Measurements from ENCODE around the gene DTNB. TPM values are rescaled to one million over a fixed set of nuclear protein-coding genes. Genes with fewer than 3 reads are reported as not detected.

The DTNB gene
- total and polyA plus RNA-seq, 2 experiments from 2014 or later: 10.3 to 13.9 TPM

GRCh38 chr2:25337276-25337675, 336.1 kb downstream of the DTNB start:
- peaks cover 79% of the 10 kb centered on the region for H4K20me1 ChIP-seq (ENCODE audit: insufficient read depth, poor library complexity, severe bottlenecking)
- H3K79me2 ChIP-seq: peaks cover 83% of the 10 kb centered on the region
- H3K4me2 ChIP-seq: no peak overlapping the region
- peaks cover 18% of the 10 kb centered on the region for H3K4me1 ChIP-seq (ENCODE audit: insufficient read depth)
- no peaks in the 10 kb centered on the region for H3K36me3 ChIP-seq (replicated peaks; ENCODE audit: insufficient read depth, low read depth)
- H3K9me3 ChIP-seq (ENCODE audit: low read depth): no peaks in the 10 kb centered on the region
- H2AFZ ChIP-seq: no peak overlapping the region
- H3K4me3 ChIP-seq: no peak overlapping the region
- H3K9me2 ChIP-seq (replicated peaks; ENCODE audit: insufficient read depth): no peaks in the 10 kb centered on the region
- TF ChIP-seq EZH2 (IDR thresholded peaks at IDR 0.05; ENCODE audit: borderline replicate concordance) (no peak), EZH2phosphoT487 (IDR thresholded peaks at IDR 0.05; ENCODE audit: low read depth, severe bottlenecking, unreplicated experiment) (no peak), CTCF (IDR thresholded peaks at IDR 0.05; ENCODE audit: poor library complexity) (no peak)
- H3K27me3 ChIP-seq: no peaks in the 10 kb centered on the region
- 83% methylated on average over 10 of the region's 10 CpGs for WGBS (ENCODE audit: low lambda C conversion rate, missing lambda C conversion rate)
- DNase-seq (ENCODE audit: low spot score): no peak
- H3K27ac ChIP-seq: no peak overlapping the region

GRCh38 chr2:25336383-25336841, 337.0 kb downstream of the DTNB start:
- H3K27ac ChIP-seq: no peak overlapping the region
- TF ChIP-seq EZH2 (IDR thresholded peaks at IDR 0.05; ENCODE audit: borderline replicate concordance) (no peak), EZH2phosphoT487 (IDR thresholded peaks at IDR 0.05; ENCODE audit: low read depth, severe bottlenecking, unreplicated experiment) (no peak), CTCF (IDR thresholded peaks at IDR 0.05; ENCODE audit: poor library complexity) (no peak)
- H2AFZ ChIP-seq: no peak overlapping the region
- no peak overlapping the region for H3K4me3 ChIP-seq
- H3K36me3 ChIP-seq (replicated peaks; ENCODE audit: insufficient read depth, low read depth): no peaks in the 10 kb centered on the region
- no peak overlapping the region for H3K4me2 ChIP-seq
- peaks cover 85% of the 10 kb centered on the region for H4K20me1 ChIP-seq (ENCODE audit: insufficient read depth, poor library complexity, severe bottlenecking)
- no peak for DNase-seq (ENCODE audit: low spot score)
- H3K4me1 ChIP-seq (ENCODE audit: insufficient read depth): peaks cover 18% of the 10 kb centered on the region
- 75% methylated on average over 9 of the region's 10 CpGs for WGBS (ENCODE audit: low lambda C conversion rate, missing lambda C conversion rate)
- H3K79me2 ChIP-seq: peaks cover 92% of the 10 kb centered on the region
- H3K9me3 ChIP-seq (ENCODE audit: low read depth): no peaks in the 10 kb centered on the region
- no peaks in the 10 kb centered on the region for H3K27me3 ChIP-seq
- H3K9me2 ChIP-seq (replicated peaks; ENCODE audit: insufficient read depth): no peaks in the 10 kb centered on the region

GRCh38 chr2:25335971-25336370, 337.4 kb downstream of the DTNB start:
- TF ChIP-seq EZH2phosphoT487 (IDR thresholded peaks at IDR 0.05; ENCODE audit: low read depth, severe bottlenecking, unreplicated experiment) (no peak), CTCF (IDR thresholded peaks at IDR 0.05; ENCODE audit: poor library complexity) (no peak), EZH2 (IDR thresholded peaks at IDR 0.05; ENCODE audit: borderline replicate concordance) (no peak)
- no peak overlapping the region for H3K4me2 ChIP-seq
- no peaks in the 10 kb centered on the region for H3K27me3 ChIP-seq
- H3K4me1 ChIP-seq (ENCODE audit: insufficient read depth): peaks cover 18% of the 10 kb centered on the region
- H3K36me3 ChIP-seq (replicated peaks; ENCODE audit: insufficient read depth, low read depth): no peaks in the 10 kb centered on the region
- H3K79me2 ChIP-seq: peaks cover 96% of the 10 kb centered on the region
- H3K27ac ChIP-seq: no peak overlapping the region
- no peak overlapping the region for H3K4me3 ChIP-seq
- H3K9me3 ChIP-seq (ENCODE audit: low read depth): no peaks in the 10 kb centered on the region
- WGBS (ENCODE audit: low lambda C conversion rate, missing lambda C conversion rate): 89% methylated on average over 6 of the region's 6 CpGs
- DNase-seq (ENCODE audit: low spot score): no peak
- no peaks in the 10 kb centered on the region for H3K9me2 ChIP-seq (replicated peaks; ENCODE audit: insufficient read depth)
- peaks cover 89% of the 10 kb centered on the region for H4K20me1 ChIP-seq (ENCODE audit: insufficient read depth, poor library complexity, severe bottlenecking)
- H2AFZ ChIP-seq: no peak overlapping the region

DNA sequence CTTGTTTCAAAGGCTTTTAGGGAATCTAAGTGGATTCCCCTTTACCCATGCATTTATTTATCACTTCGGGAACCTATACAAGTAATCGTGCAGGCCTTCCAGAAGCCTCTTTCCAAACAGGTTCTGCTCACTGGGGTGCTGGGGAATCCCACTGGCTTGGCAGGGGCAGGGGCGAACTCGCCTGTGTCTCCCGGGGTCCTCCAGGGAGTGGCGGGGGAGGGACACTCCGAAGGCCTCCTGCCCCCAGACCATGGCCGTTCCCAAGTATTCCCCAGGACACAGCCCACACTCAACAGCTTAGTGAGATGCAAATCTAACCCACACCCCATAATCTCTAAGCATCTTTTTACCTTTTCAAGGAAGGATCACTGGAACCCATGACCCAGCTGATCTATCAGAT, 338.2 kb downstream of the DTNB start:
- H3K4me3 ChIP-seq: no peak overlapping the region
- TF ChIP-seq CTCF (IDR thresholded peaks at IDR 0.05; ENCODE audit: poor library complexity) (no peak), EZH2 (IDR thresholded peaks at IDR 0.05; ENCODE audit: borderline replicate concordance) (no peak), EZH2phosphoT487 (IDR thresholded peaks at IDR 0.05; ENCODE audit: low read depth, severe bottlenecking, unreplicated experiment) (no peak)
- no peaks in the 10 kb centered on the region for H3K27me3 ChIP-seq
- DNase-seq (ENCODE audit: low spot score): no peak
- H3K27ac ChIP-seq: no peak overlapping the region
- H2AFZ ChIP-seq: no peak overlapping the region
- H3K9me2 ChIP-seq (replicated peaks; ENCODE audit: insufficient read depth): no peaks in the 10 kb centered on the region
- WGBS (ENCODE audit: low lambda C conversion rate, missing lambda C conversion rate): 83% methylated on average over 8 of the region's 8 CpGs
- no peaks in the 10 kb centered on the region for H3K36me3 ChIP-seq (replicated peaks; ENCODE audit: insufficient read depth, low read depth)
- H3K4me2 ChIP-seq: no peak overlapping the region
- no peaks in the 10 kb centered on the region for H3K9me3 ChIP-seq (ENCODE audit: low read depth)
- peaks cover 16% of the 10 kb centered on the region for H3K4me1 ChIP-seq (ENCODE audit: insufficient read depth)
- H4K20me1 ChIP-seq (ENCODE audit: insufficient read depth, poor library complexity, severe bottlenecking): peaks cover 97% of the 10 kb centered on the region
- peaks cover 100% of the 10 kb centered on the region for H3K79me2 ChIP-seq
